Panc1 (cell line): ENCODE results near the gene REV3L. TPM values are rescaled to one million over a fixed set of nuclear protein-coding genes. Genes with fewer than 3 reads are reported as not detected.

Source experiments
- ATAC-seq: fragments of 200-7000 bp; cut with Tn5 transposase; 2 replicates; pipeline ENCODE4 v1.9.1; 2020; ENCODE audit warnings: mild to moderate bottlenecking, moderate library complexity
- BruUV-seq: library from RNA; stranded (reverse); fragments of 400-500 nt; replicated peaks from 2 replicates; lab custom pipeline; 2021; lab: Mats Ljungman, UMichigan
- CTCF ChIA-PET: fragments of 300-600 bp; sonication (Branson Sonifier 250); formaldehyde crosslinking; loops from one replicate; lab custom pipeline; 2022; ENCODE audit warnings: antibody characterized with exemption; lab: Charles Lee
- POLR2A ChIA-PET: fragments of 300-600 bp; sonication (Branson Sonifier 250); formaldehyde crosslinking; loops from one replicate; lab custom pipeline; 2022; ENCODE audit warnings: antibody characterized with exemption; lab: Charles Lee
- DNase-seq: peaks from one replicate; pipeline ENCODE4 v3.0.0-alpha.2; 2010; ENCODE audit warnings: low read depth, low spot score
- H3K27ac ChIP-seq: 2 replicates; pipeline ENCODE4 v1.5.1; 2011; ENCODE audit warnings: mild to moderate bottlenecking, low read length, inconsistent platforms
- H3K27me3 ChIP-seq: fragments of 200-500 bp; sonication (Bioruptor generic); 2 replicates; pipeline ENCODE4 v1.6.0; 2014; ENCODE audit warnings: low read length, inconsistent platforms; ENCODE audit not compliant: control insufficient read depth, insufficient read depth
- H3K36me3 ChIP-seq: fragments of 200-500 bp; sonication (Bioruptor generic); 2 replicates; pipeline ENCODE4 v1.5.1; 2014; ENCODE audit warnings: inconsistent platforms, mild to moderate bottlenecking, low read length, moderate library complexity; ENCODE audit not compliant: control insufficient read depth, insufficient read depth
- H3K4me1 ChIP-seq: 2 replicates; pipeline ENCODE4 v1.5.1; 2011; ENCODE audit warnings: inconsistent platforms, mild to moderate bottlenecking, low read length, moderate library complexity; ENCODE audit not compliant: control insufficient read depth, insufficient read depth
- H3K4me3 ChIP-seq, 2 experiments: 2 replicates each; pipeline ENCODE4 v1.5.1; 2011 to 2012; ENCODE audit warnings: low read depth in 2 of 2, low read length in 2 of 2, mild to moderate bottlenecking in 2 of 2, inconsistent platforms in 1 of 2, moderate library complexity in 1 of 2
- H3K9me3 ChIP-seq: fragments of 200-500 bp; sonication (Bioruptor generic); 2 replicates; pipeline ENCODE4 v1.5.1; 2014; ENCODE audit warnings: low read depth, mild to moderate bottlenecking, inconsistent platforms, low read length, moderate library complexity; ENCODE audit not compliant: control insufficient read depth, insufficient read depth
- CTCF ChIP-seq: fragments of 450-650 bp; IDR thresholded peaks from 2 replicates; pipeline ENCODE4 v1.5.1; 2017; ENCODE audit warnings: mild to moderate bottlenecking
- POLR2AphosphoS5 ChIP-seq: IDR thresholded peaks from 2 replicates; pipeline ENCODE4 v1.6.1; 2012; ENCODE audit warnings: mild to moderate bottlenecking, low read depth, low read length, moderate library complexity
- REST ChIP-seq, 2 experiments: IDR thresholded peaks; 2 replicates each; pipeline ENCODE4 v1.6.1; 2011 to 2012; ENCODE audit warnings: low read depth in 2 of 2, control low read depth in 1 of 2, low read length in 1 of 2, mild to moderate bottlenecking in 1 of 2, moderate library complexity in 1 of 2; ENCODE audit not compliant: insufficient read depth in 1 of 2
- SIN3A ChIP-seq: IDR thresholded peaks from 2 replicates; pipeline ENCODE4 v1.6.1; 2012; ENCODE audit warnings: low read depth, mild to moderate bottlenecking, low read length, moderate library complexity, borderline replicate concordance; ENCODE audit not compliant: insufficient read depth
- TCF7L2 ChIP-seq: IDR thresholded peaks from 2 replicates; pipeline ENCODE4 v1.6.1; 2011; ENCODE audit warnings: mild to moderate bottlenecking, low read depth, low read length, inconsistent platforms
- in situ Hi-C: cut with HindIII; loops from 2 replicates; pipeline ENCODE4 v1.10.0; 2016; ENCODE audit warnings: low sequenced_read_pairs, low pct_unique_long_range_greater_than_20kb
- intact Hi-C: fragments of 100-400 bp; cut with micrococcal nuclease; formaldehyde crosslinking; loops from one replicate; pipeline ENCODE4 v1.10.0; 2022; ENCODE audit not compliant: unreplicated experiment
- total RNA-seq: library from RNA; stranded (reverse); gene quantifications from one replicate; pipeline ENCODE4 v1.2.1, GENCODE V29; 2021; ENCODE audit not compliant: unreplicated experiment

Gene REV3L
- total RNA-seq, 1 experiment from 2014 or later: 44.8 TPM

GRCh38 chr6:111494951-111495635, 12.1 kb upstream of the REV3L start:
- H3K27me3 ChIP-seq: no peaks in the 10 kb centered on the region
- TF ChIP-seq CTCF (no peak), REST (IDR thresholded peaks at IDR 0.05; ENCODE audit: insufficient read depth in 1 of 2, low read depth in 2 of 2, low read length in 1 of 2) (no peak), POLR2AphosphoS5 (no peak), SIN3A (no peak), TCF7L2 (no peak)
- no peaks in the 10 kb centered on the region for H3K9me3 ChIP-seq
- in situ Hi-C loops: no loop called here
- no TSS peak for BruUV-seq
- H3K36me3 ChIP-seq: no peaks in the 10 kb centered on the region
- DNase-seq (no peak), ATAC-seq (no peak)
- intact Hi-C loops: no loop called here
- no peak overlapping the region for H3K4me3 ChIP-seq
- peaks cover 10% of the 10 kb centered on the region; the same call in 1 of the 2 replicates for H3K4me1 ChIP-seq
- peak overlapping the region; percentile 24; the same call in 1 of the 2 replicates for H3K27ac ChIP-seq
- ChIA-PET POLR2A (no interaction called here), CTCF (no interaction called here)

GRCh38 chr6:111492499-111492898, 9.5 kb upstream of the REV3L start:
- Histone ChIP-seq H3K4me3 (no peak overlapping the region), H3K36me3 (no peaks in the 10 kb centered on the region), H3K4me1 (peaks cover 18% of the 10 kb centered on the region; the same call in 1 of the 2 replicates), H3K27ac (no peak overlapping the region; the same call in 1 of the 2 replicates), H3K9me3 (no peaks in the 10 kb centered on the region), H3K27me3 (no peaks in the 10 kb centered on the region)
- CTCF ChIA-PET: no interaction called here
- ATAC-seq (no peak), DNase-seq (no peak)
- no TSS peak for BruUV-seq
- intact Hi-C loops (no loop called here), in situ Hi-C loops (no loop called here)
- no peak for TF ChIP-seq TCF7L2
- no peak for TF ChIP-seq REST (IDR thresholded peaks at IDR 0.05; ENCODE audit: insufficient read depth in 1 of 2, low read depth in 2 of 2, low read length in 1 of 2)
- no peak for TF ChIP-seq POLR2AphosphoS5
- TF ChIP-seq CTCF: no peak
- no peak for TF ChIP-seq SIN3A
- POLR2A ChIA-PET: no interaction called here
